Loucy (cell line): ENCODE results near the gene PROM2.
A peak's percentile ranks its signal among the peaks of the same experiment; 100 is the strongest.

Source experiments
- H2AFZ ChIP-seq: fragments of 200-600 bp; sonication (generic); 2 replicates; pipeline ENCODE4 v1.6.0; 2016; ENCODE audit warnings: antibody characterized with exemption, mild to moderate bottlenecking, low read length, moderate library complexity
- H3F3A ChIP-seq: fragments of 200-600 bp; 2 replicates; pipeline ENCODE4 v1.6.0; 2016; ENCODE audit warnings: antibody characterized with exemption, low read depth, mild to moderate bottlenecking
- H3K27me3 ChIP-seq: fragments of 200-600 bp; sonication (generic); 2 replicates; pipeline ENCODE4 v1.6.1; 2014; ENCODE audit warnings: low read length, mild to moderate bottlenecking; ENCODE audit not compliant: insufficient read depth, poor library complexity, severe bottlenecking
- H3K36me3 ChIP-seq: fragments of 200-600 bp; sonication (generic); 2 replicates; pipeline ENCODE4 v1.6.1; 2016; ENCODE audit warnings: low read length; ENCODE audit not compliant: insufficient read depth
- H3K4me1 ChIP-seq: fragments of 200-600 bp; sonication (generic); 2 replicates; pipeline ENCODE4 v1.5.1; 2014; ENCODE audit warnings: low read length, mild to moderate bottlenecking; ENCODE audit not compliant: insufficient read depth, poor library complexity, severe bottlenecking
- H3K4me2 ChIP-seq: fragments of 200-600 bp; sonication (generic); 2 replicates; pipeline ENCODE4 v1.6.0; 2014; ENCODE audit warnings: antibody characterized with exemption, low read length, low read depth, mild to moderate bottlenecking; ENCODE audit not compliant: poor library complexity, severe bottlenecking
- H3K4me3 ChIP-seq: fragments of 200-600 bp; sonication (generic); 2 replicates; pipeline ENCODE4 v1.5.1; 2014; ENCODE audit warnings: low read length, mild to moderate bottlenecking, mixed read lengths; ENCODE audit not compliant: poor library complexity, severe bottlenecking
- H3K79me2 ChIP-seq: fragments of 200-600 bp; sonication (generic); 2 replicates; pipeline ENCODE4 v1.6.1; 2014; ENCODE audit warnings: low read length; ENCODE audit not compliant: insufficient read depth
- H3K9ac ChIP-seq: fragments of 200-600 bp; sonication (generic); 2 replicates; pipeline ENCODE4 v1.6.0; 2014; ENCODE audit warnings: mild to moderate bottlenecking, low read depth, low read length, moderate library complexity; ENCODE audit not compliant: poor library complexity, severe bottlenecking
- H3K9me2 ChIP-seq: fragments of 200-600 bp; sonication (generic); replicated peaks from 2 replicates; pipeline ENCODE4 v1.6.1; 2016; ENCODE audit warnings: low read depth, low read length, mixed read lengths
- H3K9me3 ChIP-seq: fragments of 200-600 bp; sonication (generic); 2 replicates; pipeline ENCODE4 v1.6.1; 2014; ENCODE audit warnings: mild to moderate bottlenecking, antibody characterized with exemption, low read length, low read depth; ENCODE audit not compliant: insufficient read depth
- H4K20me1 ChIP-seq: fragments of 200-600 bp; sonication (generic); 2 replicates; pipeline ENCODE4 v1.6.0; 2014; ENCODE audit warnings: antibody characterized with exemption, low read length, mild to moderate bottlenecking; ENCODE audit not compliant: insufficient read depth, poor library complexity, severe bottlenecking
- CTCF ChIP-seq: fragments of 200-600 bp; sonication (generic); conservative IDR thresholded peaks from 2 replicates; pipeline ENCODE4 v1.5.1; 2014; ENCODE audit warnings: mild to moderate bottlenecking, antibody characterized with exemption, low read length
- EZH2phosphoT487 ChIP-seq: fragments of 200-600 bp; IDR thresholded peaks from 2 replicates; pipeline ENCODE4 v1.6.1; 2018; ENCODE audit warnings: antibody characterized with exemption, mild to moderate bottlenecking, moderate library complexity, borderline replicate concordance

The PROM2 gene

DNA sequence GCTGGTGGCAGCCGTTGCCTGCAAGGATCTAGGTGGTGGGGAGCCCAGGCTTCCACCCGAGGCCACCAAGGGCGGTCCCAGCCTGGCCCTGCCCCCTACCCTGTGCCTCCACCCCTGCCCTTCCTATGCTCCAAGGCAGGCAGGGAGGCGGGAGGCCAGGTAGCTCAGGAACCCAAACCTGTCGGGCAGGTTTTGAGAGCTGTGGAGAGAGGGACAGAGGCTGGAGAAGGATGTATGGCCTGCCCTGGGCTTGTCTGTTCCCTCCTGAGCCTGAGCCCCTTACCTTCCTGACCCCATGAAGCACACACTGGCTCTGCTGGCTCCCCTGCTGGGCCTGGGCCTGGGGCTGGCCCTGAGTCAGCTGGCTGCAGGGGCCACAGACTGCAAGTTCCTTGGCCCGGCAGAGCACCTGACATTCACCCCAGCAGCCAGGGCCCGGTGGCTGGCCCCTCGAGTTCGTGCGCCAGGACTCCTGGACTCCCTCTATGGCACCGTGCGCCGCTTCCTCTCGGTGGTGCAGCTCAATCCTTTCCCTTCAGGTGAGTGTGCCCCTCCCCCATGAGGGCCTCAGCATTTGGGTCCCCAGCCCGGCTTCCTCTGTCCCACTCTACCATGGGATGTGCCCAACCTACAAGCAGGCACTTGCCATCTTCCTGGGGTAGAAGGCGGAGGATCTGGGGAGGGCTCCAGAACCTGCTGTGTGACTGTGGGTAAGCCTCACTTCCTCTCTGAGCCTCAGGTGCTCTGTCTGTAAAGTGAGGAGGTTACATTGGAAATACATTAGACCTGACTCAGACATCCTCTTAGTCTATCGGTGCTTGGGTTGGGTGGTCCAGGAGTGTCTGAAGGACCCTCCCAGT, at the start of gene PROM2:
TSS of gene PROM2 (plus strand) at position 159 of the 860 bp plus-strand sequence. CDS start at position 296, 137 bp downstream.
- H3K4me1 ChIP-seq: no peaks in the 10 kb centered on the region
- H3K36me3 ChIP-seq: no peaks in the 10 kb centered on the region
- H3K9ac ChIP-seq: no peak within 1 kb of the TSS
- no peak within 1 kb of the TSS for H3K4me3 ChIP-seq
- no peaks in the 10 kb centered on the region for H3K27me3 ChIP-seq
- no peak for TF ChIP-seq EZH2phosphoT487
- no peak for TF ChIP-seq CTCF
- no peaks in the 10 kb centered on the region for H3K79me2 ChIP-seq
- no peaks in the 10 kb centered on the region for H4K20me1 ChIP-seq
- H2AFZ ChIP-seq: no peak within 1 kb of the TSS
- no peaks in the 10 kb centered on the region for H3K9me2 ChIP-seq
- H3K9me3 ChIP-seq: peaks cover 3% of the 10 kb centered on the region; the same call in 1 of the 2 replicates
- H3F3A ChIP-seq: no peaks in the 10 kb centered on the region
- H3K4me2 ChIP-seq: no peak within 1 kb of the TSS

DNA sequence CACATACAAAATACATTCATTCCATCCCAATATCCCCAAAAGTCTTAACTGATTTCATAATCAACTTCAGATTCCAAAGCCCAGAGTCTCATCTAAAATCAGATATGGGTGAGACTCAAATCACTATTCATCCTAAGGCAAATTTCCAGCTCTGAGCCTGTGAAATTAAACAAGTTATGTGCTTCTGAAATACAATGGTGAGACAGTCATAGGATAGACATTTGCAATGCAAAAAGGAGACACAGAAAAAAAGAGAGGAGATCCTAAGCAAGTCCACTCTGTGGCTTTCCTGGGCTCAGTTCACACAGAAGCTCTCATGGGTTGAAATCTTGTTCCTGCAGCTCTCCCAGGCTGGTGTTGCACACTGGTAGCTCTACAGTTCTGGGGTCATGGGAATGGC, 48.6 kb upstream of the PROM2 start:
- no peak overlapping the region for H2AFZ ChIP-seq
- no peaks in the 10 kb centered on the region for H4K20me1 ChIP-seq
- H3K27me3 ChIP-seq: no peaks in the 10 kb centered on the region
- no peaks in the 10 kb centered on the region for H3K79me2 ChIP-seq
- TF ChIP-seq CTCF: no peak
- TF ChIP-seq EZH2phosphoT487: no peak
- no peak overlapping the region for H3K4me3 ChIP-seq
- no peak overlapping the region for H3K4me2 ChIP-seq
- no peaks in the 10 kb centered on the region for H3K4me1 ChIP-seq
- H3K9me2 ChIP-seq: no peaks in the 10 kb centered on the region
- H3K36me3 ChIP-seq: no peaks in the 10 kb centered on the region
- H3K9ac ChIP-seq: no peak overlapping the region
- peaks cover 7% of the 10 kb centered on the region; the same call in 1 of the 2 replicates for H3K9me3 ChIP-seq
- no peaks in the 10 kb centered on the region for H3F3A ChIP-seq

- Histone ChIP-seq H3K9ac (no peak overlapping the region), H3K4me2 (no peak overlapping the region), H3K9me3 (no peaks in the 10 kb centered on the region), H3K4me1 (no peaks in the 10 kb centered on the region), H3K9me2 (no peaks in the 10 kb centered on the region), H3K79me2 (no peaks in the 10 kb centered on the region), H2AFZ (no peak overlapping the region), H3K27me3 (no peaks in the 10 kb centered on the region), H3K4me3 (no peak overlapping the region), H3K36me3 (no peaks in the 10 kb centered on the region), H3F3A (no peaks in the 10 kb centered on the region), H4K20me1 (no peaks in the 10 kb centered on the region)
- TF ChIP-seq CTCF (peak; percentile 88), EZH2phosphoT487 (no peak)
These were observed 42.5 kb upstream of the PROM2 start for GRCh38 chr2:95231723-95232122.
